Measurements from ENCODE around the gene RBKS.

GRCh38 chr2:27756091-27756490 lies 134.1 kb downstream of the RBKS start:
- TF ChIP-seq, protein P1, sequence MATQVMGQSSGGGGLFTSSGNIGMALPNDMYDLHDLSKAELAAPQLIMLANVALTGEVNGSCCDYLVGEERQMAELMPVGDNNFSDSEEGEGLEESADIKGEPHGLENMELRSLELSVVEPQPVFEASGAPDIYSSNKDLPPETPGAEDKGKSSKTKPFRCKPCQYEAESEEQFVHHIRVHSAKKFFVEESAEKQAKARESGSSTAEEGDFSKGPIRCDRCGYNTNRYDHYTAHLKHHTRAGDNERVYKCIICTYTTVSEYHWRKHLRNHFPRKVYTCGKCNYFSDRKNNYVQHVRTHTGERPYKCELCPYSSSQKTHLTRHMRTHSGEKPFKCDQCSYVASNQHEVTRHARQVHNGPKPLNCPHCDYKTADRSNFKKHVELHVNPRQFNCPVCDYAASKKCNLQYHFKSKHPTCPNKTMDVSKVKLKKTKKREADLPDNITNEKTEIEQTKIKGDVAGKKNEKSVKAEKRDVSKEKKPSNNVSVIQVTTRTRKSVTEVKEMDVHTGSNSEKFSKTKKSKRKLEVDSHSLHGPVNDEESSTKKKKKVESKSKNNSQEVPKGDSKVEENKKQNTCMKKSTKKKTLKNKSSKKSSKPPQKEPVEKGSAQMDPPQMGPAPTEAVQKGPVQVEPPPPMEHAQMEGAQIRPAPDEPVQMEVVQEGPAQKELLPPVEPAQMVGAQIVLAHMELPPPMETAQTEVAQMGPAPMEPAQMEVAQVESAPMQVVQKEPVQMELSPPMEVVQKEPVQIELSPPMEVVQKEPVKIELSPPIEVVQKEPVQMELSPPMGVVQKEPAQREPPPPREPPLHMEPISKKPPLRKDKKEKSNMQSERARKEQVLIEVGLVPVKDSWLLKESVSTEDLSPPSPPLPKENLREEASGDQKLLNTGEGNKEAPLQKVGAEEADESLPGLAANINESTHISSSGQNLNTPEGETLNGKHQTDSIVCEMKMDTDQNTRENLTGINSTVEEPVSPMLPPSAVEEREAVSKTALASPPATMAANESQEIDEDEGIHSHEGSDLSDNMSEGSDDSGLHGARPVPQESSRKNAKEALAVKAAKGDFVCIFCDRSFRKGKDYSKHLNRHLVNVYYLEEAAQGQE (tag by site-specific recombination; IDR thresholded peaks at IDR 0.05), result no peak
- TF ChIP-seq, protein P2, sequence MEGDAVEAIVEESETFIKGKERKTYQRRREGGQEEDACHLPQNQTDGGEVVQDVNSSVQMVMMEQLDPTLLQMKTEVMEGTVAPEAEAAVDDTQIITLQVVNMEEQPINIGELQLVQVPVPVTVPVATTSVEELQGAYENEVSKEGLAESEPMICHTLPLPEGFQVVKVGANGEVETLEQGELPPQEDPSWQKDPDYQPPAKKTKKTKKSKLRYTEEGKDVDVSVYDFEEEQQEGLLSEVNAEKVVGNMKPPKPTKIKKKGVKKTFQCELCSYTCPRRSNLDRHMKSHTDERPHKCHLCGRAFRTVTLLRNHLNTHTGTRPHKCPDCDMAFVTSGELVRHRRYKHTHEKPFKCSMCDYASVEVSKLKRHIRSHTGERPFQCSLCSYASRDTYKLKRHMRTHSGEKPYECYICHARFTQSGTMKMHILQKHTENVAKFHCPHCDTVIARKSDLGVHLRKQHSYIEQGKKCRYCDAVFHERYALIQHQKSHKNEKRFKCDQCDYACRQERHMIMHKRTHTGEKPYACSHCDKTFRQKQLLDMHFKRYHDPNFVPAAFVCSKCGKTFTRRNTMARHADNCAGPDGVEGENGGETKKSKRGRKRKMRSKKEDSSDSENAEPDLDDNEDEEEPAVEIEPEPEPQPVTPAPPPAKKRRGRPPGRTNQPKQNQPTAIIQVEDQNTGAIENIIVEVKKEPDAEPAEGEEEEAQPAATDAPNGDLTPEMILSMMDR (tag by site-specific recombination; IDR thresholded peaks at IDR 0.05), result no peak
- TF ChIP-seq ZNF10 (tag by site-specific recombination; IDR thresholded peaks at IDR 0.05), result no peak
- no peak for TF ChIP-seq ZNF585B (tag by site-specific recombination; IDR thresholded peaks at IDR 0.05)
- TF ChIP-seq SCRT2 (tag by site-specific recombination; IDR thresholded peaks at IDR 0.05), result no peak
- TF ChIP-seq ELK4 (IDR thresholded peaks at IDR 0.05; ENCODE audit: borderline replicate concordance, low read depth, low read length), result no peak

All from HEK293 (cell line).